Activated T-helper 1 cell treated with Interleukin-2 at 50 U/mL for 16 hours (primary cell): Measurements from ENCODE around the gene ALKAL2.

Experiments used
- DNase-seq: peaks from one replicate; pipeline ENCODE4 v3.0.0-alpha.2; 2020; ENCODE audit warnings: low read depth

Gene ALKAL2

GRCh38 chr2:270861-271260 is 17.0 kb downstream of the ALKAL2 start:
- DNase-seq = no peak

GRCh38 chr2:269356-270030 is 18.4 kb downstream of the ALKAL2 start:
- no peak for DNase-seq

DNA sequence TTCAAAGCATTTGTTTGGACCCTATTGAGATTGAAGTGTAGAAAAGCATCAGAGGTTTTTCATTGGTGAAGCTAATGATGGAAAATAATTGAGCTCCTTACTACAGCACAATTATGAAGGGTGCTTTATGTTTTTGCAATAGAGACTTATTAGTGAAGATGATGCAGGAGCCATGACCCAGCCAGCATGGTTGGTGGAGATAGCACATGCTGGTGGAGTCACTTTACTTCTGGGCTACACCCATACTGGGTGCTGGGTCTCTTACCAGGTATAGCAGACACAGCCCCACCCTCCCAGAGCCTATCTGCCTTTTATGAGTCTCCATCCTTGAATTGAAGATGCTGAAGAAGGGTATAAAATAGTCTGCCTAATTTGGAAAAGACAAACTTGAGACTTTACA is 19.6 kb downstream of the ALKAL2 start:
- no peak for DNase-seq

DNA sequence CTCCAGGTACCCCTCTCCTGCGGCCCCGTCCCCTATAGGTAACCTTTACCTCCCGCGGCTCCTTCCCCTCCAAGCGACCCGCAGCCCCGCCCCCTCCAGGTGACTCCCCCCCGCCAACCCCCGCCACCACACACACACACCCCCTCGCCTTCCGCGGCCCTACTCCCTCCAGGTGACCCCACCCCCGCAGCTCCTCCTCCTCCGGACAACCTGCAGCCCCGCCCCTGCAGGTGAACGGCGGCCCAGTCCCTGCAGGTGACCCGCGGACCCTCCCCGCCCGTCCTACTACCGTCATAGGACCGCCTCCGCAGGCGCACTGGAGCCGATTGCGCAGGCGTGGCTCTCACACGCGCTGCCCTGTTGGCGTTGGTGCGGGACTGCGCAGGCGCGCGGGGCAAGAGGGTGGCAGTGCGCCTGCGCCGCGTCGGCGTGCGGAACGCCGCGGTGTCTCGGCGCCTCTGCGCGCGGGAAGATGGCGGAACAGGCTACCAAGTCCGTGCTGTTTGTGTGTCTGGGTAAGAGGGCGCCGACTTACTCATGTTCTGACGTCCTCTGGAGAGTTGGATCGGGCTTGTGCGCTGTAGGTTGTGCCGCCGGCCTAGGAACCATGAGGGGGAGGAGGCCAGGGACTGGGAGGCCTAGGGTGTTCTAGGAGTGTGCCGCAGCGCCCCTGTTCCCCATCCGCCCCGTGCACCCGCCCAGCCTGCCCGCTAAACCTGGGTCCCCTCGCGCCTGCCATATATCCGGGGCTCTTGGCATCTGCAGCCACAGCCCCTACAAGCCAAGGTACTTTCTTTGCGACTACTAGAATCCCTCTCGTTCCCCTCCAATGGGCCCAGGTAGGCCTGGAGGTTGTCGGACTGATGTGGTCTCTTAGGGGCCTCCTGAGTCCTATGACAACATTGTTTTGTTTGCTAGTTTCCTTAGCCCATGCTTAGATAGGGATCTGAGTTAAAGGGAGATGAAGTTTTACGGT is 23.1 kb downstream of the ALKAL2 start, which contains the start of gene ACP1:
TSS of gene ACP1 (plus strand) at position 455 of the 976 bp plus-strand sequence. CDS start at position 473, 18 bp downstream.
- DNase-seq = peak; percentile 93

DNA sequence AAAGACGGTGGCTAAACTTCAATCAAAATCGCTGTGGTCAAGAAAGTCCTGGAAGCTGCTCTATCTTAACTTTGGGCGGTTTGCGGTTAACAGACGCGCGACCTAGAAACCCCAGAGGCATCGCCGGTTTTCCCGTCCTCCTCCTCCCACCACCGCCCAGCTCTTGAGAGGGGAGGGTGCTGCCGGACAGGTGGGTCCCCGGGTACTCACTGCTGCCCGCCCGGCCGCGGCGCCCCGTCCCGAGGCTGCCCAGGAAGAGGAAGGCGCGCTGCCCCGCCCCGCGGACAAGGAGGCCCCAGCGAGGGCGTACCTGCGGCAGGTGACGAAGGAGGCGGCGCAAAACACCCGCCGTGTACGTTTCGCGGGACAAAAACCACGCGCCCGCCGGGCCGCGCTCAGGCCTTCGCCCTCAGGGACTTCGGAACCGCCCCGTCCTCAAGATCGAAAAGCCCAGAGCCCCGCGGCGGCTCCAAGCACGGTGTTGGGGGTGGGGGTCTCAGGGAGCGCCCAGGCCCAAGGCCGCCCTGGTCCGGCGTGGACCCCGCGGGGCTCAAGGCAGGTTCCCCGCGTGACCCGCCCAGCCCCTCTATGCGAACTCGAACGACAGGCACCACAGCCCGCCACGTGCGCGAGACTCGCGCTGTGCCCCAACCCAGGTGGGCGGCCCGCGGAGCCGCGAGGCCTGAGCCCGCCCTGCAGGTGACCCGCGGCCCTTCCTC is 24.0 kb downstream of the ALKAL2 start, which contains the start of gene SH3YL1:
TSS of gene SH3YL1 (minus strand) at position 259 of the 719 bp plus-strand sequence. CDS start at position 211, 48 bp downstream.
- DNase-seq = peak; percentile 47

- no peak for DNase-seq
Measured at GRCh38 chr2:263022-263738, 24.7 kb downstream of the ALKAL2 start.

DNA sequence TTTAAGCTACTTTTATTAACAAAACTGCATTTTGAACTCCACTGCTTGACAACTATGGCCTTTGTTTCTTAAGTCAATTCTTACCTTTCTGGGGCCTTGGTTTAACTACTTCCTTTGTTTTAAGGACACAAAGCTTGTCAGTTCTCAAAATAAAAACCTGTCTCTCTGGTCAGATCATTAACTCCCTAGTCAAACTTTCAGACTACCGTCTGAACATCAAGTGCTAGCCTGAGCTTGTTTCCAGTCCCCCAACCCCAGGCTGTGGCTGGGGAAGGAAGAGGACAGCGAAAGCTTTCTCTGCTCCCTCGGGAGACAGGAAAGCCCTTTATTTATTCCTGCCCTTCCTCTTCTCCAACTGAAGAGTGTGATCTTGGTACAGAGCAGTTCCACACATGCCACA is 25.8 kb downstream of the ALKAL2 start:
- no peak for DNase-seq

DNA sequence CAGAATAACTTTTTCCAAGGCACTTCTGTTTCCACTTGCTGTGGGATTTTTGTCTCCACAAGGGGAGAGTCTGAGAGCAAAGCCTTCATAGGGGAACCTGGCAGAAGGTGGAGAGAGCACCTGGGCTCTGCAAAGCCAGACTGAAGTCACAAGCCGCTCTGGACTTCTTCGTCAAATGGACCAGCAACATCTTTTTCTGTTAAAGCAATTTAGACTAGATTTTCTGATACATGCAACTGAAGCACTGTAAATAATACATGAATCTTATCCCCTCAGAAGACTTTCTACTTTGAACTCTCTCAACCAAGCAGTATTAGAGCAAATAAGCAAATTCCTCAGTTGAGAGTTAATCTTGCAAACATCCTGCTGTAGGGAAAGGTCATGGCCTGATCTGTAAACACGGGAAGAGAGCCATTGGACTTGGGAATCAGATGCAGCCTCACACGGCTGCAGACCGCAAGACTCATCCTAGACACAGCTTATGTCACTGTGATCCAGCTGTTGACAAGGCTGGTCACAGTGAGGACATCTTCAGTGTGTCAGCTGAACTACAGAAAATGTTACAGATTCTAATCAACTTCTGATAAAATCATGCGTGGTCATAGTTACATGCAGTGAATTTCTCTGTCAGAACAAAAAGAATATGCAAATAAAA is 27.3 kb downstream of the ALKAL2 start:
- no peak for DNase-seq

DNA sequence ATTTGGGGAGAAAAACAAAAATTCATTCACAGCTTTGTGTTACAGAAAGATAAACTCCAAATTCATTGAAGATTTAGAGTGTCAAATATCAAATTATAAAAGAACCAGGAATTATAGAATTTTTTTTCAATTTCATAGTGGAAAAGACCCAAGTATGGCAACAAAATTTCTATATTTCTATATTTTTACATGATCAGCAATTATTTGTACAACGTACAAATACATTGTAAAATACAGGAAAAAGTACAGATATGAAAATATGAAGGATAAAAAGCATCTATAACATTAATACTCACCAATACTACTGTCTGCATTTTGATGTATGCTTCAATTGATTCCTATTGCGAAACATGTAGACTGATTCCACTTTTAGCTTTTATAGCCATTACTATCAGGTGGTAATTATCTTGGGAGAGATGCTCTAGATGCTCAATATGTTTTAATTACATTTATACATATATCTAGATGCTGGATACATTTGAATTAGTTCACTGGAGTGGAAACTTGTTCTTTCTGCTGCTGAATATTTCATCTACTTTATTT is 28.0 kb downstream of the ALKAL2 start:
- DNase-seq = no peak

DNA sequence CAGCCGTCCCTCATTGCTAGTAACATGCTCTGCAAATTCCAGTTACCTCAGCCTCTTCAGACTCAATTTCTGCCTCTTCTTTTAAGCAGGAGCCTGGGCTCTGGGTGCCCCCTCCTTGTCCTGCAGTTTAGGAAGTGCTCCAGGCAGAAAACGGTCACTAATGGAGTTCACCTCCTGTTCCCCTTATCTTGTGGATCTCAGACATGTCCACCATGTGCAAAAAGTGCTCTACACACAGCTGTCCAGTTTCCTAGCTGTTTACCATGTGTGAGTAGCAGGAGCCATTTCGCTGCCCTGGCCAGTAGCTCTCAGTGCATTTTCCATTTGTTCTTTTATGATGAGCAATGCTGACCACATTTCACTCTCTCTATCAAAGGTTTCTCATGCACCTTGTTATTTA is 29.0 kb downstream of the ALKAL2 start:
- no peak for DNase-seq

GRCh38 chr2:257842-258241 is 30.0 kb downstream of the ALKAL2 start:
- no peak for DNase-seq

DNA sequence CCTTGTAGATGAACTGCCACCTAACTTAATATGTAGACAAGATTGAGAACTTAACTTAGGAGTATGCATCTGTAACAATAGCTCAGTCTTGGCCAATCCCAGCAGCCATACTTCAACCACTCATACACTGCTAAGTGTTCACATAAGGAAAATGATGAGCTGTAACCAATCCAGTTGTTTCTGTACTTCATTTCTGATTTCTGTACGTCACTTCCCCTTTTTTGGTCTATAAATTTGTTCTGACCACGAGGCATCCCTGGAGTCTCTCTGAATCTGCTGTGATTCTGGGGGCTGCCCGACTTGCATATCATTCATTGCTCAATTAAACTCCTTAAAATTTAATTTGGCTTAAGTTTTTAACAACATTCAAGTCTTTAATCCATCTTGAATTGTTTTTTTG is 30.5 kb downstream of the ALKAL2 start:
- no peak for DNase-seq

DNA sequence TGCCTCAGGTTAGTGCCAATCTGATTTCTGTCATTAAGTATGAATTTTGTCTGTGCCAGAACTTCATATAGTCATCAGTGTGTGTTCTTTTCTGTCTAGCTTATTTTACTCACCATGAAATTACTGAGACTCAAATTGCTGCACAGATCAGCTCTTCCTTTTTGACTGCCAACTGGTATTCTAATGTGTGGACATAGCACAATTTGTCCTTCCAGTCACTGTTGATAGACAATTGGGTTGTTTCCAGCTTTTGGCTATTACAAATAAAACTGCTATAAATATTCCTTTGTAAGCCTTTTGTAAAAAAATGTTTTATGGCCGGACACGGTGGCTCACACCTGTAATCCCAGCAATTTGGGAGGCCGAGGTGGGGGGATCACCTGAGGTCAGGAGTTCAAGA is 31.8 kb downstream of the ALKAL2 start:
- DNase-seq = no peak

DNA sequence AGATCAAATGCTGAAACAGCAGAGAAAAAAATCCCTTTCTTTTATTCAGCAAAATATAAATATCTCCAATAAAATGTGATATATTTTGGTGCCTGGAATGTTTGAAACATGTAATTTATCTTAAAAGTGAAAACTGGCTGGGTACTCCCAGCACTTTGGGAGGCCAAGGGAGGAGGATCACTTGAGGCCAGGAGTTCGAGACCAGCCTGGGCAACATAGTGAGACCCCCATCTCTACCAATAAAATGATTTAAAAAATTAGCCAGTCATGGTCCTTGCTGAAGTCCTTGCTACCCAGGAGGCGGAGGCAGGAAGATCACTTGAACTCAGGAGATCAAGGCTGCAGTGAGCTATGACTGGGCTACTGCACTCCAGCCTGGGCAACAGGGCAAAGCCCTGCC is 32.7 kb downstream of the ALKAL2 start:
- DNase-seq = no peak

DNA sequence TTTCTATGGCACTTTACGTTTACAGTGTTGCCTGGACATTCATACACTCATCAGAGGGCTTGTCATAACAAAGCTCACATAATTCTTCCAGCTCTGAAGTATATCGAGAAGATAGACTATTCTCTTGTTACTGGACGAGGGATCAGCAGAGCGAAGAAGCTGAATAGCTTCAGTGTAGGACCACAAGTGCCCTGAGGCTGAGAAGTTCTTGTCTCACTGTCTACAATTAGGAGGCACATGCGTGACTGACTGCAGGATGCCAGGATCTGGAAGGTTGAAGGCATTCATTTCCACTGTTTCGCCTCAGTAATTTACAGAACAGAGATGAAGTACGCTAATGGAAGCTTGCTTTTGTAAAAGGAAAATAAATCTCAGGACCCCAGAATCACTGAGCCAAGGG is 33.6 kb downstream of the ALKAL2 start:
- DNase-seq = no peak

DNA sequence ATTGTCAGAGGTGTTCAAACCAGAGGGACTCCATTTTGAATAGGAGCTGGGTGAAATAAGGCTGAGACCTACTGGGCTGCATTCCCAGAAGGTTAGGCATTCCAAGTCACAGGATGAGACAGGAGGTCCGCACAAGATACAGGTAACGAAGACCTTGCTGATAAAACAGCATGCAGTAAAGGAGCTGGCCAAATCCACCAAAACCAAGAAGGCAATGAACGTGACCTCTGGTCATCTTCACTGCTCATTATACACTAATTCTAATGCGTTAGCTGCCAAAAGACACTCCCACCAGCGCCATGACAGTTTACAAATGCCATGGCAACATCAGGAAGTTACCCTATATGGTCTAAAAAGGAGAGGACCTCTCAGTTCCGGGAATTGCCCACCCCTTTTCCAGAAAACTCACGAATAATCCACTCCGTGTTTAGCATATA is 34.7 kb downstream of the ALKAL2 start:
- no peak for DNase-seq

- no peak for DNase-seq
Measured at GRCh38 chr2:252001-252602, 35.8 kb downstream of the ALKAL2 start.

GRCh38 chr2:249538-250042 is 38.3 kb downstream of the ALKAL2 start:
- DNase-seq = no peak

DNA sequence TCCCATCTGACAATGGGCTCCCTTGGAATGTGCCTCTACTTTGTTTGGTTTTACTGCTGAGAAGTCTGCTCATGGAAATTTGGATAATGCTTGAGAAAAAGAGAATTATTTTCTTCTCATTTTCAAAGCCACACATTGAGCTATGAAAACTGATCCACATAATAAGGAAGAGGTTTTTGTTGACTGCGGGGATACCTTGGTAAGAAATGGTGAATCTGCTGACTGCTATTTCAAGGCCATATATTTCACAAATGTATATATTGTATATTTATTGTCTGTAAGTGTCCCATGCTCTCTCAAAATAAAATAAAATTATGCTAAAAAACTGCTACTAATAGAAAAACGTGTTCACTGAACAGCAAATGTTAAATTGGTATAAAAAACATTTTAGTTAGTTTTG is 39.2 kb downstream of the ALKAL2 start:
- no peak for DNase-seq

GRCh38 chr2:246489-247144 is 41.3 kb downstream of the ALKAL2 start:
- no peak for DNase-seq
